DND-41 (cell line): Measurements from ENCODE around the gene SP7.
"Not testable (repeated sequence)": the region's sequence is repeated elsewhere in the genome, so short reads cannot be mapped to it uniquely, and the experiment has no call there.

Source experiments
- ATAC-seq: fragments of 200-7000 bp; cut with Tn5 transposase; 3 replicates; pipeline ENCODE4 v1.9.1; 2021; ENCODE audit warnings: low read depth; ENCODE audit not compliant: insufficient read depth
- DNase-seq: peaks from one replicate; pipeline ENCODE4 v3.0.0-alpha.2; 2020
- H2AFZ ChIP-seq: 2 replicates; pipeline ENCODE4 v1.6.0; 2012; ENCODE audit warnings: low read depth, low read length
- H3K27ac ChIP-seq: 2 replicates; pipeline ENCODE4 v1.5.1; 2012; ENCODE audit warnings: low read length, inconsistent platforms
- H3K27me3 ChIP-seq: fragments of 200-600 bp; sonication (generic); 2 replicates; pipeline ENCODE4 v1.6.0; 2012; ENCODE audit warnings: low read length, mild to moderate bottlenecking, inconsistent platforms; ENCODE audit not compliant: insufficient read depth, poor library complexity
- H3K36me3 ChIP-seq: 2 replicates; pipeline ENCODE4 v1.5.1; 2012; ENCODE audit warnings: low read length, inconsistent platforms; ENCODE audit not compliant: insufficient read depth
- H3K4me1 ChIP-seq: 2 replicates; pipeline ENCODE4 v1.5.1; 2012; ENCODE audit warnings: mild to moderate bottlenecking, low read length; ENCODE audit not compliant: insufficient read depth
- H3K4me2 ChIP-seq: 2 replicates; pipeline ENCODE4 v1.6.0; 2012; ENCODE audit warnings: mild to moderate bottlenecking, moderate library complexity, low read length, inconsistent platforms; ENCODE audit not compliant: insufficient read depth
- H3K4me3 ChIP-seq, 2 experiments: fragments of 200-600 bp in 1 of 2; shearing (Covaris generic) in 1 of 2; 2 replicates each; pipeline ENCODE4 v1.5.1; 2012 to 2016; ENCODE audit warnings: inconsistent platforms in 2 of 2, low read length in 2 of 2, mild to moderate bottlenecking in 2 of 2, low read depth in 1 of 2, moderate library complexity in 1 of 2
- H3K79me2 ChIP-seq: 2 replicates; pipeline ENCODE4 v1.6.0; 2012; ENCODE audit warnings: low read length, inconsistent platforms; ENCODE audit not compliant: insufficient read depth
- H3K9ac ChIP-seq: 2 replicates; pipeline ENCODE4 v1.6.0; 2012; ENCODE audit warnings: low read depth, mild to moderate bottlenecking, inconsistent platforms, low read length, moderate library complexity
- H3K9me3 ChIP-seq: 2 replicates; pipeline ENCODE4 v1.5.1; 2012; ENCODE audit warnings: low read length, moderate library complexity, mild to moderate bottlenecking, inconsistent platforms; ENCODE audit not compliant: insufficient read depth, severe bottlenecking
- H4K20me1 ChIP-seq: 2 replicates; pipeline ENCODE4 v1.6.0; 2012; ENCODE audit warnings: low read length; ENCODE audit not compliant: insufficient read depth
- EZH2 ChIP-seq: IDR thresholded peaks from 3 replicates; pipeline ENCODE4 v1.6.1; 2012; ENCODE audit warnings: borderline replicate concordance, low read depth, mild to moderate bottlenecking, moderate library complexity, low read length, inconsistent platforms; ENCODE audit not compliant: severe bottlenecking
- TF ChIP-seq, protein P1 (sequence below): IDR thresholded peaks from 2 replicates; pipeline ENCODE4 v1.5.1; 2012; ENCODE audit warnings: borderline replicate concordance, low read length, moderate library complexity, mild to moderate bottlenecking; ENCODE audit not compliant: poor library complexity, severe bottlenecking; ENCODE audit errors: extremely low read depth

Gene SP7

GRCh38 chr12:53378724-53379388, 42.7 kb upstream of the SP7 start:
- peak overlapping the region; percentile 90 for H3K9ac ChIP-seq
- TF ChIP-seq, protein P1, sequence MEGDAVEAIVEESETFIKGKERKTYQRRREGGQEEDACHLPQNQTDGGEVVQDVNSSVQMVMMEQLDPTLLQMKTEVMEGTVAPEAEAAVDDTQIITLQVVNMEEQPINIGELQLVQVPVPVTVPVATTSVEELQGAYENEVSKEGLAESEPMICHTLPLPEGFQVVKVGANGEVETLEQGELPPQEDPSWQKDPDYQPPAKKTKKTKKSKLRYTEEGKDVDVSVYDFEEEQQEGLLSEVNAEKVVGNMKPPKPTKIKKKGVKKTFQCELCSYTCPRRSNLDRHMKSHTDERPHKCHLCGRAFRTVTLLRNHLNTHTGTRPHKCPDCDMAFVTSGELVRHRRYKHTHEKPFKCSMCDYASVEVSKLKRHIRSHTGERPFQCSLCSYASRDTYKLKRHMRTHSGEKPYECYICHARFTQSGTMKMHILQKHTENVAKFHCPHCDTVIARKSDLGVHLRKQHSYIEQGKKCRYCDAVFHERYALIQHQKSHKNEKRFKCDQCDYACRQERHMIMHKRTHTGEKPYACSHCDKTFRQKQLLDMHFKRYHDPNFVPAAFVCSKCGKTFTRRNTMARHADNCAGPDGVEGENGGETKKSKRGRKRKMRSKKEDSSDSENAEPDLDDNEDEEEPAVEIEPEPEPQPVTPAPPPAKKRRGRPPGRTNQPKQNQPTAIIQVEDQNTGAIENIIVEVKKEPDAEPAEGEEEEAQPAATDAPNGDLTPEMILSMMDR: no peak
- TF ChIP-seq EZH2: no peak
- ATAC-seq: no peak

DNA sequence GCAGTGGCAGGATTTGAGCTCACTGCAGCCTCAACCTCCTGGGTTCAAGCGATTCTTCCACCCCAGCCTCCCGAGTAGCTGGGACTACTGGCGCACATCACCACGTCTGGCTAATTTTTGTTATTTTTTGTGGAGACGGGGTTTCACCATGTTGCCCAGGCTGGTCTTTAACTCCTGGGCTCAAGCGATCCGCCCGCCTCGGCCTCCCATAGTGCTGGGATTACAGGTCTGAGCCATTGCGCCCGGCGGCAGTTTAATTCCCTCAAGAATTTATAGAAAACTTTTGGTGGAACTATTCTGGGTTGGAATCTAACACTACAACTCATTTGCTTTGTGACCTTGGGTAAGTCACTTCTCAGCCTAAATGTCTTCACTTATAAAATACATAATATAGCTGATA, 42.1 kb upstream of the SP7 start:
- Histone ChIP-seq H3K27ac (peak overlapping the region; percentile 99), H3K9me3 (no peaks in the 10 kb centered on the region), H4K20me1 (peaks cover 23% of the 10 kb centered on the region; the same call in 1 of the 2 replicates), H3K9ac (peak overlapping the region; percentile 90), H3K36me3 (peaks cover 23% of the 10 kb centered on the region), H3K4me2 (peak overlapping the region; percentile 73), H3K4me1 (peaks cover 37% of the 10 kb centered on the region), H3K27me3 (no peaks in the 10 kb centered on the region), H3K79me2 (peaks cover 30% of the 10 kb centered on the region), H3K4me3 (peak overlapping the region in 1 of 2 experiments; percentile 74; a peak in 1 of 4 replicates), H2AFZ (peak overlapping the region; percentile 87; the same call in 1 of the 2 replicates)
- no peak for DNase-seq
- TF ChIP-seq, protein P1: no peak
- TF ChIP-seq EZH2: no peak
- ATAC-seq: no peak

More at GRCh38 chr12:53378724-53379388, 42.7 kb upstream of the SP7 start:
- Histone ChIP-seq H3K4me2 (peak overlapping the region; percentile 73), H3K4me3 (peak overlapping the region; percentile 44 to 74), H3K27me3 (no peaks in the 10 kb centered on the region), H3K9me3 (no peaks in the 10 kb centered on the region), H3K27ac (peak overlapping the region; percentile 99), H3K4me1 (peaks cover 43% of the 10 kb centered on the region), H3K79me2 (peaks cover 36% of the 10 kb centered on the region), H3K36me3 (peaks cover 30% of the 10 kb centered on the region), H4K20me1 (peaks cover 26% of the 10 kb centered on the region; the same call in 1 of the 2 replicates), H2AFZ (peak overlapping the region; percentile 87)
- DNase-seq: no peak

GRCh38 chr12:53376747-53377146, 40.6 kb upstream of the SP7 start:
- no peak overlapping the region for H3K4me2 ChIP-seq
- peaks cover 28% of the 10 kb centered on the region for H3K4me1 ChIP-seq
- no peaks in the 10 kb centered on the region for H3K27me3 ChIP-seq
- no peak overlapping the region for H3K27ac ChIP-seq
- ATAC-seq (no peak), DNase-seq (no peak)
- no peak overlapping the region for H2AFZ ChIP-seq
- H3K4me3 ChIP-seq: no peak overlapping the region
- peaks cover 9% of the 10 kb centered on the region; the same call in 1 of the 2 replicates for H4K20me1 ChIP-seq
- H3K36me3 ChIP-seq: peaks cover 9% of the 10 kb centered on the region
- H3K9ac ChIP-seq: no peak overlapping the region
- H3K79me2 ChIP-seq: peaks cover 15% of the 10 kb centered on the region
- TF ChIP-seq EZH2: no peak
- TF ChIP-seq, protein P1: no peak
- H3K9me3 ChIP-seq: no peaks in the 10 kb centered on the region

DNA sequence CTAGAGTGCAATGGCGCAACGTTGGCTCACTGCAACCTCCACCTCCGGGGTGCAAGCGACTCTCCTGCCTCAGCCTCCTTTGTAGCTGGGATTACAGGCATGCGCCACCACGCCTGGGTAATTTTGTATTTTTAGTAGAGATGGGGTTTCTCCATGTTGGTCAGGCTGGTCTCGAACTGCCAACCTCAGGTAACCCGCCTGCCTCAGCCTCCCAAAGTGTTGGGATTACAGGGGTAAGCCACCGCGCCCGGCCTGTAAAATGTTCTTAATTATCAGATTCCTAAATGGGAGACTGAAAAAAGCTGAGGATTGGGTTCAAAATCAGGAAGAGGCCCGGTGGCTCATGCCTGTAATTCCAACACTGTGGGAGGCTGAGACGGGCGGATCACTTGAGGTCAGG, 38.1 kb upstream of the SP7 start:
- not testable (repeated sequence) for H3K4me3 ChIP-seq, DNase-seq, H3K9ac ChIP-seq, H3K27me3 ChIP-seq, H4K20me1 ChIP-seq, ATAC-seq, H3K36me3 ChIP-seq, H3K9me3 ChIP-seq, H2AFZ ChIP-seq, H3K4me2 ChIP-seq, H3K27ac ChIP-seq, H3K79me2 ChIP-seq
- H3K4me1 ChIP-seq: peaks cover 33% of the 10 kb centered on the region

- not testable (repeated sequence) for DNase-seq, H2AFZ ChIP-seq, H3K9me3 ChIP-seq, H3K79me2 ChIP-seq, H3K4me2 ChIP-seq, ATAC-seq, H4K20me1 ChIP-seq, H3K27me3 ChIP-seq, H3K27ac ChIP-seq, H3K9ac ChIP-seq, H3K4me3 ChIP-seq, H3K36me3 ChIP-seq
- peaks cover 29% of the 10 kb centered on the region for H3K4me1 ChIP-seq
Observed at GRCh38 chr12:53373554-53374133, 37.5 kb upstream of the SP7 start.
